Stimulated activated CD4-positive, alpha-beta T cell treated with anti-CD3 and anti-CD28 coated beads, Interleukin-4, amount 100 ng/mL, for 48 hours (primary cell): ENCODE measurements around the gene CSTPP1.
"Not testable (repeated sequence)": the region's sequence is repeated elsewhere in the genome, so short reads cannot be mapped to it uniquely, and the experiment has no call there.

Experiments
- DNase-seq, 2 donors: peaks; one replicate each; pipeline ENCODE4 v3.0.0-alpha.2; 2020; ENCODE audit warnings: low read depth in 2 of 2

The CSTPP1 gene

DNA sequence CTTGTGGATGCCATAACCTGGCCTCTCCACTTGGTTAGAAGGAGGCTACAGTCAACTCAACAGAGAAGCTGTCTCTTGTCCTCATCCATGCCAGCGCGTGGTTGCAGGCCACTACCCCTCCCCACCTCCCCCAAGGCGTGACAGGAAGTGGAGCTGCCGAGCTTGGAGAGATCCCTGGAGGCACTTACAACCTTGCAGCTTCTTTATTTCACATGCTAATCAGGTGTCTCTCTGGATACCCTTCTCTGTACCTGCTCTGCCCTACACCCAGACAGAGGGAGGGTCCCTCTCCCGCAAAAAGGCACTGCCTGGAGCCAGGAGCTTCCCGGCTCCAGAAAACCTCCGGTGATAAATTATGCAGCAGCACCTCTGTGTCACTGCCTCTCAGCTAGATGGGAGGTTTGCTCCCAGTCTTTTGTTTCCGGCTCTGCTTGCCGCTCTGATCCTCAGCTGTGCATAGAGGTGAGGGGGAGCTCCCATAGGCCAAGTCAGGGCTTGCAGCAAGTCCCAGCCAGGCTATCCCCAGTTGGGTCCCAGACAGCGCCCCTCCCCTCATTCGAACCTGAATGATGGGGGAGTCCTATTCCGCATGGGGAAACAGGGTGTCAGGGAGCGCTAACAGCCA lies 23.9 kb upstream of the CSTPP1 start:
- no peak for DNase-seq

DNA sequence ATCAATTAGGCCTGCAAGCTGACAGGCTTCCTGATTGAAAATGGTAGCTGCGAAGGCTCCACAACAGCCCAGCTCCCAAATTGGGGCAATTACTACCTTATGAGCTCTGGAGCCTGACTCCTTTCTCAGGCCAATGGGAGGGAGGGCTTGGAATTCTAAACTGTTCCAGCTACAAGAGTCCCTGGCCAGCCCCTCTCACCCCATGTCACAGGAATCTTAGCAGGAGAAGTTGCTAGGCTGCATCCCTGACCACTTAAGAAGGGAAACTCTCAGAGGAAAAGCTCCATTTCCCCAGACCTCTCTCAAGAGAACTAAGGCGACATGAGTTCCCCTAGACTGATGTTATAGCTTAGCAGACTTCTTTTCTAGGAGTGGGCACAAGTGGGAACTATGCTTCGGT lies 23.1 kb upstream of the CSTPP1 start:
- DNase-seq: no peak

- no peak for DNase-seq
Measured at GRCh38 chr11:46914363-46914762, 22.2 kb upstream of the CSTPP1 start.

DNA sequence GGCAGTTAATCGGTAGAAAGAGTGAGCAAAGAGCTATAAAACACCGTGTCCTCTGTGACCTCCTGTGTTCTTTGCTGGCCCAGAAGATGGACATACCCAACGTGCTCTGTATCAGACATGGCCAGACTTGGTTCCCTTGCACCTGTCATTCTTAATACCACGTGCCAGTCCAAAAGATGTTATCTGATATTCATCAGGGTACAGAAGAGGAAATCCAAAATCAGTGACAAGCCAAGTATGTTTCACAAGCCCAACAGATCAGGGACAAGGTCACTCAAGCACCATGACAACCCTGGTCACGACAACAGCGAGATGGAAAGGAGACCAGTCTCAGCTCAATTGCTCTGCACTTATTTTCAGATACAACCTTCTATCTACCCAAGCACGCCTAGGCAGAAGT lies 21.7 kb upstream of the CSTPP1 start:
- DNase-seq: no peak

DNA sequence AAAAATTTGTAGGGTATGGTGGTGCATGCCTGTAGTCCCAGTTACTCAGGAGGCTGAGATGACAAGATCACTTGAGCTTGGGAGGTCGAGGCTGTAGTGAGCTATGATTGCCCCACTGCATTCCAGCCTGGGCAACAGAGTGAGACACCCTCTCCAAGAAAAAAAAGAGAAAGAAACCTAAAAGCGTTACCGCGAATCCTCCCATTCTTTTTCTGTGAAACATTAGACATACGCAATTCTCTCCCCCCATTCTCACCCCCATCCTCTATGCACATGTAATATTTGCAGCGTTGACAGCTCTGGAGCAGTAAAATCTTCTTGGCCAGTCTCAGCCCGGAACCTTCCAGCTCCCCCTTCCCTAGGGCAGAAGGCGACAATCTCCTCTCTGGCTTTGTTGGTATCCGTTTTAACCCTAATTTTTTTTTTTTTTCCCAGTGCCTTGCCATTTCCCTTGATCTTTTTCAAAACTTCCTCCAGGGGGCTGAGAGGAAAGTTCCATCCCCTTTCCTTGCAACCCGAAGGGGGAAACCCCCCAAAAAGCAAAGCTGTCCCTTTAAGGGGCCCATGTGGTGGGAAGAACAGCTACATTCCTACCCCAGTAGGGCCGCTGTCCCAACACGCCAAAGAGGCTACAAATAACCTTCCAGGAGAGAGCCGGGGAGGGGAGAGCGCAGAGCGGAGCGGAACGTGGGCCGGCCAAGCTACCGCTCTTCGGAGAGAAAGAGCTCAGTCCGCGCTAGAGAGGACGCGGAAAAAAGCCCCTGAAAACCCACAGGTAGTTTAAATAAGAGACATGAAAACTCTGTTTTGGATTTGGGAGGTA lies 20.1 kb upstream of the CSTPP1 start:
- no peak for DNase-seq

DNA sequence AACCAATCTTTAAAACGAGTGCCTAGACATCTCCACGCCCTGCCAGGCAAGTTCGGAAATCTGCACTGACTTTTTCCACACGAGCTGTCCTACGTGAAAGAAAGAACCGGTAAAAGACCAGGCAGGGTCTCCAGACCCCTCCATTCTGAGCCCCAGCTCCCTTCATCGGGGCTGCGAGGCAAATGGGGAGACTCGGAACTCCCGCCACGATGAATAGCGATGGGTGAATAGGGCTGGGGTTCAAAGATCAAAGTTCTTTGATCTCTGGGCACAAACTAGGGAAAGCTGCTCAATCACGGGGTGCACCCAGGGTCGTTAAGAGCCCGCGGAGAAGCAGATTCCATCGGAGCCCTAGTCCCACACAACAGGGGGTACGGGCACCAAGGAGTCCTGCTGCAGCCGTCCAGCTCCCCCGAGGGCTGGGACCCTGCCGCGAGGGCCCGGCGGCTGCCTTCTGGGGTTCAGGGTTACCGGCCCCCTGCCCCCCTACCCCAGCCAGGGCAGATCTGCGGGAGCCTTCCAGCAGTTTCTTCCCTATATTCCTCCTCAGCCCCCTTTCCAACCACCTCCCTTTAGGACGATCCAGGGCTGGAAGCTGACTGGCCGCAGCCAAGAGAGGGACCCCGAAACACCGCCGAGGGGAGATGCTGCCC lies 19.3 kb upstream of the CSTPP1 start:
- no peak for DNase-seq

GRCh38 chr11:46917762-46918082 lies 18.8 kb upstream of the CSTPP1 start:
- no peak for DNase-seq

GRCh38 chr11:46918083-46918787 lies 18.3 kb upstream of the CSTPP1 start, which contains the start of gene LRP4:
Gene LRP4, minus strand, starts transcription at chr11:46918550. Its CDS starts 171 bp downstream, at chr11:46918379.
- peak in 1 of 2 donors; percentile 28 for DNase-seq

- DNase-seq: no peak
Measured at GRCh38 chr11:46918788-46919513, 17.6 kb upstream of the CSTPP1 start.

DNA sequence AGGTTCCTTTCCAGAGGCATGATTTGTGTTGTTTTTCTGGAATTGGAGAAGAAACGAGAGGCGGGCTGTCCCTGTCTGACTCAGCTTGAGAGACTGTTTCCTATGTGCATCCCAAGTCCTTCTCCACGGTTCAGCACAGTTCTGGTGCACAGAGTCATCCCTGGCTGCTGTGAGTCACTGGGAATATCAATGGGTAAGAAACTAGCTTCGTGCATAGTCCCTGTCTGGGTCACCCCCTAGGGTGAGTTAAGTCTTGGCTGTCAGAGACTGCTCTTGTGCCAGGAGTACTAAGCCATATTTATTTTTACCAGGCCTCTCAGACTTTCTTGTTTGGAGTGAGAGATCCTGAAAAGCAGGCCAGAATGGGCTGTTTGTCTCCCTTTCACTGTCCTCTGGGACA lies 15.8 kb upstream of the CSTPP1 start:
- DNase-seq: no peak

- DNase-seq: not testable (repeated sequence)
Measured at GRCh38 chr11:46927928-46928327, 8.6 kb upstream of the CSTPP1 start.

- not testable (repeated sequence) for DNase-seq
Measured at GRCh38 chr11:46928701-46929100, 7.9 kb upstream of the CSTPP1 start.

GRCh38 chr11:46930089-46930488 lies 6.5 kb upstream of the CSTPP1 start:
- no peak for DNase-seq

DNA sequence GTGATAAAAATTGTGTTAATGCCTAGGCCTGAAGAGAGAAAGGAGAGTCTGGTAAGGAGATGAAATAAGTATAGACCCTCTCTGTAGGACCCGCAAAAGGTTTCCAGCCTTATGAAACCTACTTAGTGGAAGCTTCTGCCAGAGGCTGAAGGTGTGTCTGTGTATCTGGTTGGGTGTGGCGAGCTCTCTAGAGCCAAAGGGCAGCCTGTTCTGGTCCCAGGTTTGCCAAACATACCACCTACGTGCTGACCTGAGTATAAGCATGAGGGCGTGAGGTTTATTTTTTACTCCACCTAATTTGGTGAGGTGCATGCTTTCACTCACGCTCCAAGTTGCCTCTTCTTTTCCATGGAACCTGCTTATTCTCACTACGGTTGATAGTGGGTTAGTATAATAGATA lies 5.6 kb downstream of the CSTPP1 start:
- DNase-seq: no peak

DNA sequence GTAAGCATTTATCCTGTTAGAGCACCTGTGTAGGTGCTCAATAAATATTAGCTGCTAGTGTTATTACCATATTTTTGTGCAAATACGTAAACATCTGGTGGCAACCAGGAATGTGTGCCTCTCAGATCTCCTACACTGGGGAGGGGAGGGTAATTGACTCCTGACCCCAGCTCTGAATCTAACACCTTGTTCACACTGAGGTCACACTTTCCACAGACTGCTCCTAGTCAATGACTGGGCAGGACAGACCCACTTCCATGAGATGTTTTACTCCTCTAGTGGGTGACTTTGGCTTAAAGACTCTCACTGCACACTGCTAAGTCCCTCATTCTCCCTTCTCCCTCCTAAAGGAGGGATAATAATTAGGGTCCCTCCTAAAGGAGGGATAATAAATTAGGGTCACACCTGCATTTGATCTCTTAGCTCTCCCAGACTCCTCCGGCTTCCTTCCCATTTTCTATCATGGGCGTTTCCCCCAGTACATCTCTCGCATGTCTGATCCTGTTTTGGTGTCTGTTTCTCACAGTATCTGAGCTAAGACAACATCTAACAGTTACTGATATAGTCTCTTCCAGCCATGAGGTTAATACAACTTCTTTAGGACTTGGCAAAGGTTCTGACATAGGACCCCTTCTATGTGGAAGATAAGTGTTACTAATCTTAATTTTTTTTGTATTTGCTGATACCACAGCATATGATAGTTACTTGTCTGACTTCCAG lies 8.0 kb downstream of the CSTPP1 start:
- no peak for DNase-seq

GRCh38 chr11:46947399-46948077 lies 11.0 kb downstream of the CSTPP1 start:
- DNase-seq: no peak

DNA sequence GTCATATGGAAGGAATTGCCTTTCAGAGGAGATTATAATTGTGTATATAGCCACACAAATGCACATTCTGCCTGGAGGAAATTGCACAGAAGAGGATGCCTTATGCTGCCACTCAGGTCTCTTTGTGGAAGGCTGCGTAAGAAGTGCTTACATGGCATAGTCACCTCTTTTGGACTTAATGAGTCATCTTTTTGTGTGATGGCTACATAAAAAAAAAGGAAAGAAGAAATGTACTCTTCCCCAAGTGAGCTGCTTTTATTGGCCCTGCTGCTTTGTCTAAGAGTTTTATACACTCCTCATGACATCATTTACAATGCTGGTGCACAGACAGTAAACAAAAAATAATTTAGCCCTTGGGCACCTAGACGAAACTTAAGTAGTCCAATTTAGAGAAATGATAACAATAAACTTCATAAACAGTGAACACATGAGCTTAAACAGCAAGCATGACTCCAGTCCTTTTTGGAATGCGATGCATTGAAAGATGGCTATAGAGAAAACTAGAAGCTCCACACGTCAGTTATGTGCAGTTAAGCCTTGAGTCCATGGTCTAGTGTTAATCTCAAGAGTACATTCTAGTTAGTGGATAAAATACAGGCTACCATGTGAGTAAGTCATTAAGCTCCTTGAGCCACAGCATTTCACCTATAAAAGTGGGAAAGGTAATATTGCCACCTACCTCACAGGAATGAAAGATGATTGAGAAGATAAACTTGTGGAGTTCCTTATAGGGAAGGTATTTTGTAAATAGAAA lies 12.0 kb downstream of the CSTPP1 start:
- DNase-seq: no peak

- DNase-seq: no peak
Measured at GRCh38 chr11:46949297-46949696, 12.7 kb downstream of the CSTPP1 start.

DNA sequence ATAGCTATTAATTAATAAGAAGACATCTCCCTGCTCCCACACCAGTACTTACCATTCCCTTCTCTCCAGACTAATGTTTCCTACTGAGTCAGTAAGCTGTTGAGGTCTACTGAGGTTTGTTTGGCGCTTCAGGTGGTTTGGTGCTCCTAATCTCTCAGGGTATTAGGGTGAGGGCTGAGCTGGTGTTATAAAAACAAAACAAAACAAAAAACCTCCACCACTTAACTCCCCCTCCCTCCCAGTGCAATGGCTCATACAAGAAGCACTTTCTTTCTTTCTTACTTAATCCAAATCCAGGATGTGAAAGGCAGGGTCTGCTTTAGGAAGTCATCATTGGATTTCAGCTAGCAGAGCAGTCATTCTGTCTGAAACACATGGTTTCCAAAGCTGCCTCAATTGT lies 15.3 kb downstream of the CSTPP1 start:
- no peak for DNase-seq

DNA sequence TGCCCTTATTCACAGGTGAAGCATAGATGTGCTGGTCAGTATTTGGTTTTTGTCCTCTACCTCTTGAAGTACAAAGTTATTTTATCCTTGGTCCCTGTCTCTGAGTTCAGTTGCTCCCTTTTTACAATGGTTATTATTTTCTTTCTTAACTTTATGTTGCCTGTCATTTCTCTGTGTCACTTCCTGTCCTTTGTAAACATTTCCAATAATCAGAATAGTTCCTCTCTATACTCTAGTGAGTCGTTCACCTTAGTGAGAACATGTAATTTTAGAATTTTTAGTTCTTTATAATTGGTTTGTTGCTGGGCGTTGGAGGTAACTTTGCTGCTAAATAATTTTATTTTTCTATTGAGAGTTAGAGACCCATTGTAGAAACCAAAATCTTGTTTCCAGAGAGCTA lies 16.0 kb downstream of the CSTPP1 start:
- DNase-seq: no peak
